GM19351 (cell line): ENCODE results near the gene PSMC3IP.
"Not testable (repeated sequence)": the region's sequence is repeated elsewhere in the genome, so short reads cannot be mapped to it uniquely, and the experiment has no call there.

Experiments used
- ATAC-seq: cut with Tn5 transposase; IDR thresholded peaks from one replicate; pipeline ENCODE4 v1.9.1; 2021; ENCODE audit warnings: mild to moderate bottlenecking, moderate library complexity; ENCODE audit not compliant: unreplicated experiment

The PSMC3IP gene

DNA sequence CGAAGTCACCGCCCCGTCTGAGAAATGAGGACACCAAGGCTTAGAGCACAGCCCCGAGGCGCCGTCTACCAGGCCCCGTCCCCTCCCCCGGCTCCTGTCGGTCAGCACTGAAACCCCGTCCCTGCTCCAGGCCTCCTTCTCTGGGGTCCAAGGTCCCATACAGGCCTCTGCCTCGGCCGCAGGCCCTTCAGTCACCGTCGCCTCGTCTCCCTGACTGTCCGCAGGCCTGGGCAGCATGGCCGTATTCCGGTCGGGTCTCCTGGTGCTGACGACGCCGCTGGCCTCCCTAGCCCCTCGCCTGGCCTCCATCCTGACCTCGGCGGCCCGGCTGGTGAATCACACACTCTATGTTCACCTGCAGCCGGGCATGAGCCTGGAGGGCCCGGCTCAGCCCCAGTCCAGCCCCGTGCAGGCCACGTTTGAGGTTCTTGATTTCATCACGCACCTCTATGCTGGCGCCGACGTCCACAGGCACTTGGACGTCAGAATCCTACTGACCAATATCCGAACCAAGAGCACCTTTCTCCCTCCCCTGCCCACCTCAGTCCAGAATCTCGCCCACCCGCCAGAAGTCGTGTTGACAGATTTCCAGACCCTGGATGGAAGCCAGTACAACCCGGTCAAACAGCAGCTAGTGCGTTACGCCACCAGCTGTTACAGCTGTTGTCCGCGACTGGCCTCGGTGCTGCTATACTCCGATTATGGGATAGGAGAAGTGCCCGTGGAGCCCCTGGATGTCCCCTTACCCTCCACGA lies 15.0 kb downstream of the PSMC3IP start:
- ATAC-seq: no peak

DNA sequence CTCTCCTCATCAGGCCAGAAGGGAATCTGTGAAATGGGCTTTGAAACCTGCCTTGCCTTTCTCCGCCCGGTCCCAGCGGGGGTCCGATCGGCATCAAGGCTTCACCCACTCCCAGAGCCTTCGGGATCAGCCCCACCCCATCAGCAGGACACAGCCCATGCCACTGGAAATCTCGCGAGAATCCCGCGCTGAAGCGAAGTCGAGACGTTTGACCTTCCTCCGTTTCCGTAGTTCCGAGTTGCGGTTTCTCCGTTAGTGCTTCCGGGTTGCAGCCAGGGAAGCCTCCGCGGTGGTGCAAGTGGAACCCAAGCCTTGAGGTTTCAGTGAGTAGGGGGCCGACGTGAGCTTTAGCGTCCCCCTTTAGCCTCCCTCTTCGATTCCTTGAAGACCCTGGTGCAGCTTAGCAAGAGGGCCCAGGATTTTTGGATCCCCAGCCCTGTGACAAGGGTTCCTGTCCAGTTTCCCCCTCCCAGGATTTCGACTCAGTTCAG lies 15.6 kb downstream of the PSMC3IP start, which contains the start of gene COASY:
COASY (plus strand) TSS at position 252 of the 491 bp plus-strand sequence. CDS start 475 bp downstream, outside the sequence.
- ATAC-seq: peak; percentile 59

DNA sequence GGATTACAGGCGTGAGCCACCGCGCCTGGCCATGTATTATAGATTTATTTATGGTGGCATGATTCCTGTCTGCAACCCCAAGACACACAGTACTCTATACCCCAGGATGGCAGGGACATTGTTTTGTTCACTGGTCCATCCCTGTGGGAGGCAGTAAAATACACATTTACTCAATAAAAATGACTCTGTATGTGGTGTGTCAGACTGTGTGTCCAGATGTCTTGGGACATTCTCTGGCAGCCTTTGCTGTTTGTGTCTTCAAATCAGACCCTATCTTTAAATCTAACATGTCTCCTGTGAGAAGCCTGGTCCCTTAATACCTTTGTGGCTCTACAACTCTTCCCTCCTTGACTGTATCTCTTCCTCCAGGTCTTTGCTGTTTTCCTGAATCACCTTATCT lies 17.3 kb downstream of the PSMC3IP start:
- ATAC-seq: no peak

DNA sequence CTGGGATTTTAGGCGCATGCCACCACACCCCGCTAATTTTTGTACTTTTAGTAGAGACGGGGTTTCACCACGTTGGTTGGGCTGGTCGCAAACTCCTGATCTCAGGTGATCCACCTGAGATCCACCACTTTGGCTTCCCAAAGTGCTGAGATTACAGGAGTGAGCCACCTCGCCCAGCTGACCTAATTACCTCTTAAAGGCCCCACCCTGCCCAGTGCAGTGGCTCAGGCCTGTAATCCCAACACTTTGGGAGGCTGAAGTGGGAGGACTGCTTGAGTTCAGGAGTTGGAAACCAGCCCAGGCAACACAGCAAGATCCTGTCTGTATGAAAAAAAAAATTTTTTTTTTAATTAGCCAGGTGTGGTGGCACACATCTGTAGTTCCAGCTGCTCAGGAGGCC lies 18.5 kb downstream of the PSMC3IP start:
- ATAC-seq: no peak

DNA sequence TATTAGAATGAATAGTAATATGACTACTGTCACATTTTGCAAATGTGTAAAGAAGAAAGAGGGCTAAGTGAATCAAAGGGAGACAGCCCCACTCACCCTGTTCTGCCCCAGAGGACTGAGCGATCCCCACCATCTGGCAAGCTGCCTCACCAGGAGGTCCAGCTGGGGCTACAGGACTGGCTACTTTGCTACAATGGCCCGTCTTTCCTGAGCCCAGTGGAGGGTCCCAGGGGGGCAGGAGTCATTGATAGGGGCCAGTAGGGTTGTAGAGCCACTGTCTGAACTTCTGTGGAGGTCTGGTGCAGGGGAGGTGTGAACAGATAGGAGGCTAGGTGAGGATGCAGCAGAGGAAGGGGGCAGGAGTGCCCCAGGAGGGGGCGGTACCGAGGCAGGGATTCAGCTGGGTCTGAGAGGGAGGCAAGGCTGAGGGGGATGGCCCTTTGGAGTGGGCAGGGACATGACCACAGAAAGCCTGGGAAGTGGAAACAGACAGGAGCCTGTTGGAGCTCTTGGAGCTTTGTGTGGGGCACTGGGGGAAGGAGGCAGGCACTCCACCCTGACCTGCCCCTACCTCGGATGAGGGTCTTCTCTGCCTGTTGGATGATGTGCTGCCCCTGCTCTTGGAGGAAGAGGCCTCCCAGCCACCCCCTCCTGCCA lies 21.4 kb downstream of the PSMC3IP start:
- ATAC-seq: not testable (repeated sequence)

DNA sequence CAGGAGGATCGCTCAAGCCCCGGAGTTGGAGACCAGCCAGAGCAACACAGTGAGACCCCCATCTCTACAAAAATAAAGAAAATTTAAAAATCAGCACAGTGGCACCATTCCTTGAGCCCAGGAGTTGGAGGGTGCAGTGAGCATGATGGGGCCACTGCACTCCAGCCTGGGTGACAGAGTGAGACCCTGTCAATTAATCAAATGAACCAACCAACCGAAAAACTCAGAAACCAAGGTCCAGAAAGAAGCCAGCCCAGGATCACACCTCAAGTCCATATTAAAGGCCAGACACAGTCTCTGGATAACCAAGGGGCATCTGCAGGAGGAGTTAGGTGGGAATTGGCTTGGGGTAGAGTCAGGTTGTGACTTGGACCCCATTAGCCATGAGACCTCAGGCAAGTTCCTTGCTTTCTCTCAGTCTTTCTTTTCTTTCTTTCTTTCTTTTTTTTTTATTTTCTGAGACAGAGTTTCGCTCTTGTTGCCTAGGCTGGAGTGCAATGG lies 22.4 kb downstream of the PSMC3IP start:
- ATAC-seq: peak; percentile 9

DNA sequence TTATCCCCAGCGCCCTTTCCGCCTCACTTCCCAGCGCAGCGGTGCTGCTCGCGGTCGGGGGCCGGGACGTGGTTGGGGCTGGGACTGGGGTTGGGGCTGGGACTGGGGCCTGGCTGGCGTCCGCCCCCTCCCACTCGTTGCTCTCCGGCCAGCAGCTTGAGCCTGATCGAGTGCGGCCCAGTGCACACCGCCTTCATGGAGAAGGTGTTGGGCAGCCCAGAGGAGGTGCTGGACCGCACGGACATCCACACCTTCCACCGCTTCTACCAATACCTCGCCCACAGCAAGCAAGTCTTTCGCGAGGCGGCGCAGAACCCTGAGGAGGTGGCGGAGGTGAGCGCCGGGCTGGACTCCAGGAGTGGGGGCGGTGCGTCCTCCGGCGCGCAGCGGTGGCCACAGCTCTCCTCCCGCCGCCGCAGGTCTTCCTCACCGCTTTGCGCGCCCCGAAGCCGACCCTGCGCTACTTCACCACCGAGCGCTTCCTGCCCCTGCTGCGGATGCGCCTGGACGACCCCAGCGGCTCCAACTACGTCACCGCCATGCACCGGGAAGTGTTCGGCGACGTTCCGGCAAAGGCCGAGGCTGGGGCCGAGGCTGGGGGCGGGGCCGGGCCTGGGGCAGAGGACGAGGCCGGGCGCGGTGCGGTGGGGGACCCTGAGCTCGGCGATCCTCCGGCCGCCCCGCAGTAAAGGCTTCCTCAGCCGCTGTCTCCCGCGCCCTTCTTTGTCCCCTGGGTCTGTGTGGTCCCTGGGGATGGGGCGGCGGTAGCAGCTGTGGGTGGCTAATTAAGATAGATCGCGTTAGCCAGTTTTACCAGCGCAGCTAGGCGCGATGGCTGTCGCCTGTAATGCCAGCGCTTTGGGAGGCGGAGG lies 23.0 kb downstream of the PSMC3IP start:
- peak; percentile 82 for ATAC-seq

DNA sequence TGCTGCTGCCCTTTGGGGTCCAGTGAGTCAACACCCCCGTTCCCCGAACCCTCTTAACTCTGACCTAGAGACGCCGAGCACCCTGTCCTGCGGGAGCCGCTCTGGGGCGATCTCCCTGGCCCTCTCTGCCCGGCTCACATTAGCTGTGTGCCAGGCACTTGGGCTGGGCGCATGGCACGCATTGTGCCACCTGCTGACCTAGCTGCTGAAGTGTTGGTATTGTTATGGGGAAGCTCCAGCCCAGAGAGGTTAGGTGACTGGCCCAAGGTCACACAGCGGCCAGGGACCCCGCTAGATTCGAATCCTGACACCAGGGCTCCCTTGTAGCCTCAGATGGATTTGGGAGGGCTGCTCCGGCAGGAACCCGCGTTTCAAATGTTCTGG lies 23.7 kb downstream of the PSMC3IP start:
- no peak for ATAC-seq

DNA sequence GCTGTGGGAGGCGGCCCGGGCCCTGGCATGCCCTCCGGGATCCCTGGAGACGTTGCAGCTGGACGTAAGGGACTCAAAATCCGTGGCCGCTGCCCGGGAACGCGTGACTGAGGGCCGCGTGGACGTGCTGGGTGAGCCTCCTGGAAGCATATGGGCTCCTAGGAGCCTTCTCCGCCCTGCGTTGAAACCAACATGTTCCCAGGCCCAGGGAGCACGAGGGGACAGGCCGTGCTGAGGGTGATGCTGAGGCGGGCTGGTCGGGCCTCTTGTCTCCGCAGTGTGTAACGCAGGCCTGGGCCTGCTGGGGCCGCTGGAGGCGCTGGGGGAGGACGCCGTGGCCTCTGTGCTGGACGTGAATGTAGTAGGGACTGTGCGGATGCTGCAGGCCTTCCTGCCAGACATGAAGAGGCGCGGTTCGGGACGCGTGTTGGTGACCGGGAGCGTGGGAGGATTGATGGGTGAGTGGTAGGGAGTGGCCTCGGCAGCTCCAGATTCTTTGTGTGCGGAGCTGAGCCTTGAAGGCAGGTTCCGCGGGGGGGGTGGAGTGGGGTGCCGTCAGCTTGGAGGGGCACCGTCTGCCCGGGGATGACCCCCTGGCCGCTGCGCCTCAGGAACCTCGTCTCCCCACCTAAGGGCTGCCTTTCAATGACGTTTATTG lies 24.2 kb downstream of the PSMC3IP start:
- ATAC-seq: no peak

DNA sequence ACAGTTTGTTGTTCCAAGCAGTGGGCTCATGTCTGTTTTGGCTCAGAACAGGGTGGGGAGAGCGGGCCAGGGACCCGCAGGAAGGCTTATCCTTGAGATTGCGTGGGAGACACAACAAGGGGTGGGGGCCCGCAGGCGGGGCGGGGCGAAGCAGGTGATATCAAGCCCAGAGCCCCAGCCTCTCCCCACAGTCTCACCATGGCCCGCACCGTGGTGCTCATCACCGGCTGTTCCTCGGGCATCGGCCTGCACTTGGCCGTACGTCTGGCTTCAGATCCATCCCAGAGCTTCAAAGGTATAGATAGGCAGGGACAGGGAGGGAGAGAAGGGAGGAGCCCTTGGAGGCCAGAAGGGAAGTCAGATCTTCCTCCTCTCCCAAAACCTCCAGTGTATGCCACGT lies 24.8 kb downstream of the PSMC3IP start, which contains the start of gene HSD17B1:
HSD17B1 (plus strand) TSS at position 188 of the 400 bp plus-strand sequence; CDS start at position 199, 11 bp downstream.
- ATAC-seq: not testable (repeated sequence)

DNA sequence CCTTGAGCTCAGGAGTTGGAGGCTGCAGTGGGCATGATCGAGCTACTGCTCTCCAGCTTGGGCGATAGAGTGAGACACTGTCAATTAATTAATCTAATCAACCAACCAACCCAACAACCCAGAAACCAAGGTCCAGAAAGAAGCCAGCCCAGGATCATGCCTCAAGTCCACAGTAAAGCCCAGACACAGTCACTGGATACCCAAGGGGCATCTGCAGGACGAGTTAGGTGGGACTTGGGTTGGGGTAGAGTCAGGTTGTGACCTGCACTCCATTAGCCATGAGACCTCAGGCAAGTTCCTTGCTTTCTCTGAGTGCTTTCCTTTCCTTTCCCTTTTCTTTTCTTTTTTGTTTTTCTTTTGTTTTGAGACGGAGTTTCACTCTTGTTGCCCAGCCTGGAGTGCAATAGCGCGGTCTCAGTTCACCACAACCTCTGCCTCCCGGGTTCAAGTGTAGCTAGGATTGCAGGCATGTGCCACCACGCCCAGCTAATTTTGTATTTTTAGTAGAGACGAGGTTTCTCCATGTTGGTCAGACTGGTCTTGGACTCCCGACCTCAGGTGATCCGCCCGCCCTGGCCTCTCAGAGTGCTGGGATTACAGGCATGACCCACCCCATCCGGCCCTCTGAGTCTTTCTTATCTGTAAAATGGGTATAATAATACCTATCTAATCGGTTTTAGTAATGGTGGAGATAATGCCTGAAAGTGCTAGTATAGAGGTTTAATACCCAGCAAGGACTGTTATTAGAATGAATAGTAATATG lies 28.4 kb downstream of the PSMC3IP start:
- ATAC-seq: no peak

DNA sequence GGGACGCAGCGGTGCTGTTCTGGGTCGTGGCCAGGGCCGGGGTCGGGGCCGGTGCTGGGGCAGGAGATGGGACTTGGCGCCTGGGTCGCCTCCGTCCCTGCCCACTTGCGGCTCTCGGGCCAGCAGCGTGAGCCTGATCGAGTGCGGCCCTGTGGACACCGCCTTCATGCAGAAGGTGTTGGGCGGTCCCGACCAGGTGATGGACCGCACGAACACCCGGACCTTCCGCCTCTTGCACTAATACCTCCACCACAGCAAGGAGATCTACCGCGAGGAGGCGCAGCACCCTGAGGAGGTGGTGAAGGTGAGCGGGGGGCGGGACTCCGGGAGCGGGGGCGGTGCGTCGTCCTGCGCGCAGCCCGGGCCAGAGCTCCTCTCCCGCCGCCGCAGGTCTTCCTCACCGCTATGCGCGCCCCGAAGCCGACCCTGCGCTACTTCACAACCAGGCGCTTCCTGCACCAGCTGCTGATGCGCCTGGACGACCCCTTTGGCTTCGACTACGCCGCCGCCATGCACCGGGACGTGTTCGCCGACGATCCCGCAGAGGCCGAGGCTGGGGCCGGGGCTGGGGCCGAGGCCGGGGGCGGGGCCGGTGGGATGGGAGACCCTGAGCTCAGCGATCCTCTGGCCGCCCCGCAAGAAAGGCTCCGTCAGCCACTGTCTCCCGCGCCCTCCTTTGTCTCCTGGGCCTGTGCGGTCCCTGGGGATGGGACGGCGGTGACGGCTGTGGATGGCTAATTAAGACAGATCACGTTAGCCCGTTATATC lies 29.3 kb downstream of the PSMC3IP start:
- ATAC-seq: peak; percentile 69

DNA sequence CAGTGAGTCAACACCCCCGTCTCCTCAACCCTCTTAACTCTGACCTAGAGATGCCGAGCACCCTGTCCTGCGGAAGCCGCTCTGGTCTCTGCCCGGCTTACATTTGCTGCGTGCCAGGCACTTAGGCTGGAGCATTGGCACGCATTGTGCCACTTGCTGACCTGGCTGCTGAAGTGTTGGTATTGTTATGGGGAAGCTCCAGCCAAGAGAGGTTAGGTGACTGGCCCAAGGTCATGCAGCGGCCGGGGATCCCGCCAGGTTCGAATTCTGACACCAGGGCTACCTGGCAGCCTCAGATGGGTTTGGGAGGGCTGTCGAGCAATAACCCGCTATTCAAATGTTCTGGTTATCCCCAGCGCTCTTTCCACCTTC lies 29.8 kb downstream of the PSMC3IP start:
- ATAC-seq: no peak

DNA sequence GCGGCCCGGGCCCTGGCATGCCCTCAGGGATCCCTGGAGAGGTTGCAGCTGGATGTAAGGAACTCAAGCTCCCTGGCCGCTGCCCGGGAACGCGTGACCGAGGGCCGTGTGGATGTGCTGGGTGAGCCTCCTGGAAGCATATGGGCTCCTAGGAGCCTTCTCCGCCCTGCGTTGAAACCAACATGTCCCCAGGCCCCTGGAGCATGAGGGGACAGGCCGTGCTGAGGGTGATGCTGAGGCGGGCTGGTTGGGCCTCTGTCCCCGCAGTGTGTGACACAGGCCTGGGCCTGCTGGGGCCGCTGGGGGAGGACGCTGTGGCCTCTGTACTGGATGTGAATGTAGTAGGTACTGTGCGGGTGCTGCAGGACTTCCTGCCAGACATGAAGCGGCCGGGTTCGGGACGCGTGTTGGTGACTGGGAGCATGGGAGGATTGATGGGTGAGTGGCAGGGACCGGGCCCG lies 30.5 kb downstream of the PSMC3IP start:
- ATAC-seq: no peak

DNA sequence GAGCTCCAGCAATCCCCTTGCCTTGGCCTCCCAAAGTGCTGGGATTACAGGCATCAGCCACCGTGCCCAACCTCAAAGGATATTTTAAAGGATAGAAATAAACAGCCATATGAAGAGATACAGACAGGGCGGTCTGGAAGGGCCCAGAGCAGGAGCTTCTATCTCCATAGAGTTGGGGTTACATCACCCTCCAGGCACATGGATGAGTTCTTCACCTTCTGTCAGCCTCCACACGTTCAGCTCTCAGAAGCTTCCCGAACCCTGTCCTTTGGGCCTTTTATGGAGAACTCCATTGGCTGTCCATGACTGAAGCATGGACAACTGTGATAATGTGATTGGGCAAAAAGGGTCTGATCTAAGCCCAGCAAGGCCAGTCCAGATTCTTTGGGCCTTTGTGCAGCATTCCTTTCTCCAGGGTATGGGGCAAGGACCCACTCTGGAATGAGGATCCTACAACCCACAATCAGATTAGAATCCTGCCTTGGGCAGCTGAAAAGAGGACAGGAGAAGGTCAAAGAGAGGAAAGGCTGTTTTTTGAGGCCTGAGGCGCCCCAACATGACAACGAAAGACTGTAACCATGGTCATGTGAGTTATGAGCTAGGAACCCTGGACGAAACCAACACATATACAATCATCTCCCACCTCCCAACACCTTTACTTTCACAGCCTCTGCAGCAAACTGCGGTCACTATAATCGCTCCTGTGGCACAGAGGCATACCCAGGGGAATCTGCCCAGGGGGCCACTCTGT lies 31.6 kb downstream of the PSMC3IP start:
- ATAC-seq: not testable (repeated sequence)

DNA sequence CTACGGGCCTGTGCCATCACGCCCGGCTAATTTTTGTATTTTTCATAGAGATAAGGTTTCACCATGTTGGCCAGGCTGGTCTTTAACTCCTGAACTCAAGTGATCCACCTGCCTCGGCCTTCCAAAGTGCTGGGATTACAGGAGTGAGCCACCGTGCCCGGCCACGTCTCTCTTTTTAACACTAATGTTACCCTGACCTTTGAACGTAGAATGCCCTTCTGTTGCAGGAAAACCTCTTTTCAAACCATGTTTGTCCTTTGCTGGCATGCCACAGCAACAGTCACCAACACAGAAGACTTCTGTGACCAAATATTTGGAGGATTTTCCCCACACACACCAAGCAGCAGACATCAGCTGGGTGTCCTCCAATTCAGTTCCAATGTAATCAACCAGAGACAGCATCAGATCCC lies 32.6 kb downstream of the PSMC3IP start:
- no peak for ATAC-seq

DNA sequence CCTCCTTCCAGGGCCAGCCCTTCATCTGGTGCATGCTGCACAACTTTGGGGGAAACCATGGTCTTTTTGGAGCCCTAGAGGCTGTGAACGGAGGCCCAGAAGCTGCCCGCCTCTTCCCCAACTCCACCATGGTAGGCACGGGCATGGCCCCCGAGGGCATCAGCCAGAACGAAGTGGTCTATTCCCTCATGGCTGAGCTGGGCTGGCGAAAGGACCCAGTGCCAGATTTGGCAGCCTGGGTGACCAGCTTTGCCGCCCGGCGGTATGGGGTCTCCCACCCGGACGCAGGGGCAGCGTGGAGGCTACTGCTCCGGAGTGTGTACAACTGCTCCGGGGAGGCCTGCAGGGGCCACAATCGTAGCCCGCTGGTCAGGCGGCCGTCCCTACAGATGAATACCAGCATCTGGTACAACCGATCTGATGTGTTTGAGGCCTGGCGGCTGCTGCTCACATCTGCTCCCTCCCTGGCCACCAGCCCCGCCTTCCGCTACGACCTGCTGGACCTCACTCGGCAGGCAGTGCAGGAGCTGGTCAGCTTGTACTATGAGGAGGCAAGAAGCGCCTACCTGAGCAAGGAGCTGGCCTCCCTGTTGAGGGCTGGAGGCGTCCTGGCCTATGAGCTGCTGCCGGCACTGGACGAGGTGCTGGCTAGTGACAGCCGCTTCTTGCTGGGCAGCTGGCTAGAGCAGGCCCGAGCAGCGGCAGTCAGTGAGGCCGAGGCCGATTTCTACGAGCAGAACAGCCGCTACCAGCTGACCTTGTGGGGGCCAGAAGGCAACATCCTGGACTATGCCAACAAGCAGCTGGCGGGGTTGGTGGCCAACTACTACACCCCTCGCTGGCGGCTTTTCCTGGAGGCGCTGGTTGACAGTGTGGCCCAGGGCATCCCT lies 34.1 kb downstream of the PSMC3IP start:
- no peak for ATAC-seq
